ENCODE data around the gene ADGRB3. TPM values are rescaled to one million over a fixed set of nuclear protein-coding genes. Genes with fewer than 3 reads are reported as not detected.

The ADGRB3 gene
- total and polyA plus RNA-seq, 10 donors: 0.09 to 4.1 (median 1.1) TPM

DNA sequence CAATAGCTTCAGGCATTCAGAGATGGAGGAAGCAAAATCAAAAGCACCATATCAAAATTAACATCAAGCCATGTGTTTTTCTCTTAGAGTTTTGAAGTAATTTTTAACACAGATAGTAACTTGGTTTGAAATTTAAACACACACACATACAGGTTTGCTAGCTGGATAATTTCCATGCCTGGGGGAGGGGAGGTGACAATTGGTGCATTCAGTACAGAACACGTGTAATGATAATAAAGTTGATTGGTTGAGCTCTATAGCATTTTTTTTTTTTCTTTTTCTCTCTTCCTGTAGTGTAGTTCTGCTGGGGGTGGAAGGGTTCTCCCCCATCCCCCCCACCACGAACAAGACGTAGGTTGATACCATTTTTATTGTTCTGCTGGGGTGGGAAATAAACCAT, 596.9 kb downstream of the ADGRB3 start:
- H3K4me1 ChIP-seq: no peaks in the 10 kb centered on the region
- WGBS, 5 donors: 39 to 60% (median 53%) methylated on average over 3 of the region's 3 CpGs
- intact Hi-C loops (cut with DNase I; ENCODE audit: low total_unique reads): no loop called here
- H3K36me3 ChIP-seq: no peaks in the 10 kb centered on the region
- H3K4me3 ChIP-seq: no peak overlapping the region
- no peak for DNase-seq
- H3K27ac ChIP-seq: no peak overlapping the region
- TF ChIP-seq, protein P1, sequence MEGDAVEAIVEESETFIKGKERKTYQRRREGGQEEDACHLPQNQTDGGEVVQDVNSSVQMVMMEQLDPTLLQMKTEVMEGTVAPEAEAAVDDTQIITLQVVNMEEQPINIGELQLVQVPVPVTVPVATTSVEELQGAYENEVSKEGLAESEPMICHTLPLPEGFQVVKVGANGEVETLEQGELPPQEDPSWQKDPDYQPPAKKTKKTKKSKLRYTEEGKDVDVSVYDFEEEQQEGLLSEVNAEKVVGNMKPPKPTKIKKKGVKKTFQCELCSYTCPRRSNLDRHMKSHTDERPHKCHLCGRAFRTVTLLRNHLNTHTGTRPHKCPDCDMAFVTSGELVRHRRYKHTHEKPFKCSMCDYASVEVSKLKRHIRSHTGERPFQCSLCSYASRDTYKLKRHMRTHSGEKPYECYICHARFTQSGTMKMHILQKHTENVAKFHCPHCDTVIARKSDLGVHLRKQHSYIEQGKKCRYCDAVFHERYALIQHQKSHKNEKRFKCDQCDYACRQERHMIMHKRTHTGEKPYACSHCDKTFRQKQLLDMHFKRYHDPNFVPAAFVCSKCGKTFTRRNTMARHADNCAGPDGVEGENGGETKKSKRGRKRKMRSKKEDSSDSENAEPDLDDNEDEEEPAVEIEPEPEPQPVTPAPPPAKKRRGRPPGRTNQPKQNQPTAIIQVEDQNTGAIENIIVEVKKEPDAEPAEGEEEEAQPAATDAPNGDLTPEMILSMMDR (IDR thresholded peaks at IDR 0.05 in 8 of 11, conservative IDR thresholded peaks at IDR 0.05 in 3 of 11): no peak
- no peak for TF ChIP-seq POLR2AphosphoS5 (IDR thresholded peaks at IDR 0.05)
- TF ChIP-seq POLR2A (IDR thresholded peaks at IDR 0.05): no peak
- peaks cover 0 to 5% (median 0%) of the 10 kb centered on the region in 7 donors for H3K27me3 ChIP-seq (replicated peaks in 1 of 7)
- H3K9me3 ChIP-seq: no peaks in the 10 kb centered on the region

DNA sequence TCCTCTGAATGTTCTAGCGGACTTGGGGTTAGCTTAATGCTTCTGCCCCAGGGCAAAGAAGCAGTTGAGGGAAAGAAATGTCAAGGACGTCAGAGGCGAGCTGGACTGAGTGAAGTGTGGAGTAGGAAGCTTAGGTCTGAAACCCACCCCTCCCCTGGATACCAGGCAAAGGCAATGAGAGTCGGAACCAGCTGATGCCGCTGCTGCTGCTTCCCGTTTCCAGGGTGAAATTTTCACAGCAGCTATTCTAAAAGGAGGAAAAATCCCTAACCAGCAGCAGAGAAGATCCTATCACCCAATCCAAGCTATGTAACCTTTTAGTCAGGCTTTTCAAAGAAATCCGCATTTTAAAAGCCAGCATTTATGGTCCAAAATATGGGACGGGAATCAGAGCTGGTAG, 597.4 kb downstream of the ADGRB3 start:
- WGBS, 5 donors: 14 to 26% (median 19%) methylated on average over 8 of the region's 8 CpGs
- intact Hi-C loops (cut with DNase I; ENCODE audit: low total_unique reads): no loop called here

DNA sequence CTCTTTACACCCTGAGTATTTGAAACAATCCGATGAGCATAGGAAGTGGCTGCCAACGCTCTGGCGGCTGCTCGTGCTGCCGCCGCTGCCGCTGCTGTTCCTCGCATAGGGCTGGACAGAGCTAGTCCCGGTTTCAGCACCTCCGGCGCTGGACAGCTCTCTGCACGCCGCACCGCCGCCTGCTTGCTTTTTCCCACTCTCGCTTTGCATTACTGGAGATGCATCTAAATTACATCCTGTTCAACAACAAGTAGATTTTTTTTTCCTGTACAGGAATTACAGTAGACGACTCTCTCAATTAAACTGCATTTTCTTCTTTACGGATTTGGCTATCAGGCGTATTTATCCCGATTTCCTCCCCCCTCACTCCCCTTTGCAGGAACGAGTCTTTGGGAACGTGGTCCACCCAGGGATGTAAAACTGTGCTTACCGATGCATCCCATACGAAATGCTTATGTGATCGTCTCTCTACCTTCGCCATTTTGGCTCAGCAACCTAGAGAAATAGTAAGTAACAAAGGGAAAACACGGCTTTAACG, 597.9 kb downstream of the ADGRB3 start:
- H3K9me3 ChIP-seq: no peaks in the 10 kb centered on the region
- H3K27me3 ChIP-seq (replicated peaks in 1 of 7): peaks cover 0 to 5% (median 0%) of the 10 kb centered on the region in 7 donors
- no peak overlapping the region for H3K27ac ChIP-seq
- H3K36me3 ChIP-seq: no peaks in the 10 kb centered on the region
- TF ChIP-seq POLR2AphosphoS5 (IDR thresholded peaks at IDR 0.05) (peak in 1 of 3 donors; percentile 16), POLR2A (IDR thresholded peaks at IDR 0.05) (no peak)
- H3K4me3 ChIP-seq: no peak overlapping the region
- WGBS, 5 donors: 8 to 15% (median 9%) methylated on average over 28 of the region's 28 CpGs
- intact Hi-C loops (cut with DNase I; ENCODE audit: low total_unique reads): no loop called here
- no peaks in the 10 kb centered on the region for H3K4me1 ChIP-seq
- DNase-seq: peak; percentile 77

More for the DNA sequence above, 597.4 kb downstream of the ADGRB3 start:
- Histone ChIP-seq H3K4me3 (no peak overlapping the region), H3K27me3 (replicated peaks in 1 of 7) (peaks cover 0 to 5% (median 0%) of the 10 kb centered on the region in 7 donors), H3K36me3 (no peaks in the 10 kb centered on the region), H3K4me1 (no peaks in the 10 kb centered on the region), H3K27ac (no peak overlapping the region), H3K9me3 (no peaks in the 10 kb centered on the region)
- TF ChIP-seq, protein P1 (IDR thresholded peaks at IDR 0.05 in 8 of 11, conservative IDR thresholded peaks at IDR 0.05 in 3 of 11): no peak
- no peak for TF ChIP-seq POLR2AphosphoS5 (IDR thresholded peaks at IDR 0.05)
- TF ChIP-seq POLR2A (IDR thresholded peaks at IDR 0.05): no peak
- no peak for DNase-seq

DNA sequence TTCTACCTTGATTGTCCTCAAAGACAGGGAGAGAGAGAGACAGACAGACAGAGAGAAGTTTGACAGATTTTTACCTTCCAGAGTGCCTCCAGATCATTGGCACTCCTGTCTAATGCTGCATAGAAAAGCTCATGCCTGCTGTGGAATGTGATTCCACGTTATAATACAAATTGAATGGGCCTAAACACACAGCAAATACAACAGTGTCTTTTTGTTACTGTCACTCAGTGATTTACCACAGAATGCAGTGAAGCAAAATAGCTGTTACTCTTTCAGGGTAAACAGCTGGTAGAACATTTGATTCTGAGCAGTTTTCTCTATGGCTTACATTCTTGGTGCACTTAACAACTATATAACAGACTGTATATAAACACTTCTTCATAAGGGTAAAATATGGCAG, 603.0 kb downstream of the ADGRB3 start:
- Histone ChIP-seq H3K27me3 (replicated peaks in 1 of 7) (no peaks in the 10 kb centered on the region), H3K36me3 (no peaks in the 10 kb centered on the region), H3K9me3 (no peaks in the 10 kb centered on the region), H3K4me3 (no peak overlapping the region), H3K4me1 (no peaks in the 10 kb centered on the region), H3K27ac (no peak overlapping the region)
- WGBS, 5 donors: 28 to 48% (median 33%) methylated on average over 1 of the region's 1 CpG
- intact Hi-C loops (cut with DNase I; ENCODE audit: low total_unique reads): no loop called here
- no peak for DNase-seq
- TF ChIP-seq, protein P1 (IDR thresholded peaks at IDR 0.05 in 8 of 11, conservative IDR thresholded peaks at IDR 0.05 in 3 of 11): no peak
- TF ChIP-seq POLR2A (IDR thresholded peaks at IDR 0.05) (no peak), POLR2AphosphoS5 (IDR thresholded peaks at IDR 0.05) (no peak)

Measured in spleen (tissue), 11 donors.